ENCODE results near the gene CROCC2.

- no peak for TF ChIP-seq ARNTL (CRISPR knock-in tag; IDR thresholded peaks at IDR 0.05)
- TF ChIP-seq, protein P1, sequence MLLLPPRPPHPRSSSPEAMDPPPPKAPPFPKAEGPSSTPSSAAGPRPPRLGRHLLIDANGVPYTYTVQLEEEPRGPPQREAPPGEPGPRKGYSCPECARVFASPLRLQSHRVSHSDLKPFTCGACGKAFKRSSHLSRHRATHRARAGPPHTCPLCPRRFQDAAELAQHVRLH (CRISPR knock-in tag; IDR thresholded peaks at IDR 0.05; ENCODE audit: borderline replicate concordance, low read depth) = no peak
- no peak for TF ChIP-seq PRPF4 (IDR thresholded peaks at IDR 0.05; ENCODE audit: low read depth, low read length, poor library complexity, severe bottlenecking)
- no peak for TF ChIP-seq EZH2 (conservative IDR thresholded peaks at IDR 0.05; ENCODE audit: low read depth, low read length)
Observed at GRCh38 chr2:241003047-241003360, 96.9 kb downstream of the CROCC2 start.

Data from HepG2 (cell line).